Keratinocyte (primary cell): ENCODE data around the gene LGSN. TPM values are rescaled to one million over a fixed set of nuclear protein-coding genes. Genes with fewer than 3 reads are reported as not detected.

Experiments used
- DNase-seq: peaks from one replicate; pipeline ENCODE4 v3.0.0-alpha.2; 2011; ENCODE audit warnings: low read depth, missing footprints, low spot score
- FAIRE-seq: peaks from 2 replicates; lab custom pipeline; 2011; peaks lifted over from hg19 to GRCh38; lab: Jason Lieb, UNC
- H2AFZ ChIP-seq: 2 replicates; pipeline ENCODE4 v1.6.0; 2012; ENCODE audit warnings: low read length, control low read depth, inconsistent platforms; ENCODE audit not compliant: control insufficient read depth
- H3K27ac ChIP-seq: 2 replicates; pipeline ENCODE4 v1.5.1; 2011; ENCODE audit warnings: low read length; ENCODE audit not compliant: control insufficient read depth, insufficient read depth
- H3K27me3 ChIP-seq: 3 replicates; pipeline ENCODE4 v1.6.0; 2011; ENCODE audit warnings: low read length; ENCODE audit not compliant: control insufficient read depth, insufficient read depth; ENCODE audit errors: extremely low read depth
- H3K36me3 ChIP-seq, 2 experiments: 2 replicates in 1 of 2; 3 replicates in 1 of 2; pipeline ENCODE4 v1.5.1; 2011; ENCODE audit warnings: low read length in 2 of 2, mild to moderate bottlenecking in 1 of 2; ENCODE audit not compliant: control insufficient read depth in 2 of 2, insufficient read depth in 2 of 2; ENCODE audit errors: extremely low read depth in 1 of 2
- H3K4me1 ChIP-seq: 3 replicates; pipeline ENCODE4 v1.5.1; 2011; ENCODE audit warnings: low read length; ENCODE audit not compliant: control insufficient read depth, insufficient read depth; ENCODE audit errors: extremely low read depth
- H3K4me2 ChIP-seq: 3 replicates; pipeline ENCODE4 v1.6.0; 2011; ENCODE audit warnings: low read depth, low read length; ENCODE audit not compliant: control insufficient read depth, insufficient read depth; ENCODE audit errors: extremely low read depth
- H3K4me3 ChIP-seq, 3 experiments: fragments of 200-600 bp in 1 of 3; sonication (generic) in 1 of 3; 2 replicates in 2 of 3; 3 replicates in 1 of 3; pipeline ENCODE4 v1.5.1; 2011 to 2016; ENCODE audit warnings: low read length in 3 of 3, mild to moderate bottlenecking in 3 of 3, control low read depth in 2 of 3, inconsistent platforms in 1 of 3, low read depth in 1 of 3, mixed read lengths in 1 of 3, mixed run types in 1 of 3, moderate library complexity in 1 of 3; ENCODE audit not compliant: control insufficient read depth in 2 of 3, insufficient read depth in 2 of 3; ENCODE audit errors: extremely low read depth in 1 of 3
- H3K79me2 ChIP-seq: 2 replicates; pipeline ENCODE4 v1.6.0; 2012; ENCODE audit warnings: low read length; ENCODE audit not compliant: control insufficient read depth, insufficient read depth
- H3K9ac ChIP-seq: 3 replicates; pipeline ENCODE4 v1.6.0; 2011; ENCODE audit warnings: low read length; ENCODE audit not compliant: control insufficient read depth, insufficient read depth; ENCODE audit errors: extremely low read depth
- H3K9me1 ChIP-seq: 3 replicates; pipeline ENCODE4 v1.6.0; 2011; ENCODE audit warnings: low read length; ENCODE audit not compliant: control insufficient read depth, insufficient read depth; ENCODE audit errors: extremely low read depth
- H3K9me3 ChIP-seq: 2 replicates; pipeline ENCODE4 v1.5.1; 2012; ENCODE audit warnings: low read depth, low read length; ENCODE audit not compliant: control insufficient read depth
- H4K20me1 ChIP-seq: 3 replicates; pipeline ENCODE4 v1.6.0; 2011; ENCODE audit warnings: low read length; ENCODE audit not compliant: control insufficient read depth, insufficient read depth; ENCODE audit errors: extremely low read depth
- EZH2 ChIP-seq: IDR thresholded peaks from one replicate; pipeline ENCODE4 v1.6.1; 2012; ENCODE audit warnings: inconsistent platforms, mild to moderate bottlenecking, low read length, moderate library complexity
- dilution Hi-C: fragments of 300-500 bp; cut with MboI; formaldehyde crosslinking; loops from one replicate; pipeline ENCODE4 v1.7.0; 2020; ENCODE audit warnings: low sequenced_read_pairs; ENCODE audit not compliant: extremely low pct_ligation_motif_present
- polyA plus RNA-seq, 5 experiments: library from polyadenylated mRNA; depleted of rRNA in 3 of 5; stranded (reverse) in 3 of 5; stranded (forward) in 1 of 5; unstranded in 1 of 5; fragments of >200 nt; gene quantifications; 1 replicate in 1 of 5; 2 replicates in 3 of 5; 3 replicates in 1 of 5; pipeline versions ENCODE4 v1.2.1 to v1.2.3, GENCODE V29; 2011 to 2012; ENCODE audit warnings: missing spikeins in 2 of 5, low read depth in 1 of 5, low replicate concordance in 1 of 5
- TF ChIP-seq, protein P1 (sequence below), 3 experiments: IDR thresholded peaks in 1 of 3; conservative IDR thresholded peaks in 1 of 3; optimal IDR thresholded peaks in 1 of 3; 2 replicates in 2 of 3; 3 replicates in 1 of 3; pipeline versions ENCODE3 to v1.5.1; 2011; ENCODE audit warnings: low read length in 3 of 3, mild to moderate bottlenecking in 3 of 3, moderate library complexity in 2 of 3, control low read depth in 1 of 3, inconsistent platforms in 1 of 3; ENCODE audit not compliant: insufficient read depth in 2 of 3; ENCODE audit errors: extremely low read depth in 1 of 3

The LGSN gene
- polyA plus RNA-seq, 1 donor (not counting 4 experiments of a cell fraction or from before 2014, with no cell fraction given) = not detected

DNA sequence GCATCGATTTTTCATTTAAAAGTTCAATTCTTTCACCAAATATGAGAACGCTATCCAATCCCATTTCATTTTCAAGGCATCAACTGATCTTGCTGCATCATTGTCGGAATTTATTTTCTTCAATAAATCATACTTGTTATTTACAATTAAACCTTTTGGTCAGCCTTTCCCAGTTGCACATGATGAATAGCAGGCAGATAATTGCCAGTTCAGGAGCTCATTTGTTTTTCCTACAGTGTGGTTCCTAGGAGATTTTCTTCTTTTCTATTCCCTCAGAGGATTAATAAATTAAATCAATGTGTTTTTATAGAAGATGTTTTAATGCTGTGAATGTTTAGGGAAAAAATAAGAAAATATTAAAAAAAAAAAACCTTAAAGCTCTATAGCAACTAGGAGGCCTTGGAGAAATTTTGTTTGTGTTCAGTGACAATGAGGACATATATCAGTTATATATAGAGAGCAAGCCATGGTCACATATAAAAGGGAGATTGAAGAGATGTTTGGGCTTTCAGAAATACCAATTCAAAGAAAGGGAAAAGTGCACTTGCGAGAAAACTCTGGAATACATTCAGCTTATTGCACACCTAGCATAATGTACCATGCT lies 30.4 kb downstream of the LGSN start:
- dilution Hi-C loops = no loop called here
- no peak overlapping the region for H3K9ac ChIP-seq

DNA sequence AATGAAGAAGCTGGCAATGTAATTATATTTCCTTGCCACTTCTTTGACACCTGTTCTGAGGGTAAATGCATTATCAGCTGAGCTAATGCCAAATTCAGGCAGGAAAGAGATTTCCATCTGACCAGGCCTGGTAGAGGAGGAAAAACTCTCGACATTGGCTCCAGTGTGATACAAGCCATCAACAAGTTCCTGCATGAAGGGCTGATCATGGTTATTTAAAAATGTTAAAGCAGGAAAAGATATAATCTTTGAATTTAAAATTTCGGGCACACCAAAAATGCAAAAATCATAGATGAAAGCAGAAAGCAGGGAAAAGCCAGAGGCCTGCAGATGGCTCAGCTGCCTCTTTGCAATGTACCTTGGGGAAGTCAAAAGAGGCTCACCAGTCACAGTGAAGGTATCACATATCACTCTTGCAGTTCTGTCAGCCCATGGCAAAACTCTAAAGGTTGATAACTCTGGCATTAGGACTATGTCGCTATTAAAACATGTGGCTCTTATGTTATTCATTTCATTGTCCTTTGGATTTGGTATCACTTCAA lies 39.1 kb downstream of the LGSN start:
- no peak overlapping the region for H3K4me3 ChIP-seq
- H3K4me1 ChIP-seq = no peaks in the 10 kb centered on the region
- H3K27ac ChIP-seq = no peak overlapping the region
- FAIRE-seq = no peak
- H3K27me3 ChIP-seq = no peaks in the 10 kb centered on the region
- no peaks in the 10 kb centered on the region for H3K9me3 ChIP-seq
- no peak overlapping the region for H3K4me2 ChIP-seq
- no peaks in the 10 kb centered on the region for H3K9me1 ChIP-seq
- H2AFZ ChIP-seq = no peak overlapping the region
- no peak for DNase-seq
- TF ChIP-seq, protein P1, sequence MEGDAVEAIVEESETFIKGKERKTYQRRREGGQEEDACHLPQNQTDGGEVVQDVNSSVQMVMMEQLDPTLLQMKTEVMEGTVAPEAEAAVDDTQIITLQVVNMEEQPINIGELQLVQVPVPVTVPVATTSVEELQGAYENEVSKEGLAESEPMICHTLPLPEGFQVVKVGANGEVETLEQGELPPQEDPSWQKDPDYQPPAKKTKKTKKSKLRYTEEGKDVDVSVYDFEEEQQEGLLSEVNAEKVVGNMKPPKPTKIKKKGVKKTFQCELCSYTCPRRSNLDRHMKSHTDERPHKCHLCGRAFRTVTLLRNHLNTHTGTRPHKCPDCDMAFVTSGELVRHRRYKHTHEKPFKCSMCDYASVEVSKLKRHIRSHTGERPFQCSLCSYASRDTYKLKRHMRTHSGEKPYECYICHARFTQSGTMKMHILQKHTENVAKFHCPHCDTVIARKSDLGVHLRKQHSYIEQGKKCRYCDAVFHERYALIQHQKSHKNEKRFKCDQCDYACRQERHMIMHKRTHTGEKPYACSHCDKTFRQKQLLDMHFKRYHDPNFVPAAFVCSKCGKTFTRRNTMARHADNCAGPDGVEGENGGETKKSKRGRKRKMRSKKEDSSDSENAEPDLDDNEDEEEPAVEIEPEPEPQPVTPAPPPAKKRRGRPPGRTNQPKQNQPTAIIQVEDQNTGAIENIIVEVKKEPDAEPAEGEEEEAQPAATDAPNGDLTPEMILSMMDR (optimal IDR thresholded peaks at IDR 0.05 in 1 of 3, IDR thresholded peaks at IDR 0.05 in 1 of 3, conservative IDR thresholded peaks at IDR 0.05 in 1 of 3; ENCODE audit: extremely low read depth in 1 of 3, insufficient read depth in 2 of 3, low read length in 3 of 3) = no peak
- TF ChIP-seq EZH2 = no peak
- no peaks in the 10 kb centered on the region for H3K79me2 ChIP-seq
- dilution Hi-C loops = no loop called here
- no peaks in the 10 kb centered on the region for H4K20me1 ChIP-seq
- H3K36me3 ChIP-seq = no peaks in the 10 kb centered on the region
- H3K9ac ChIP-seq = no peak overlapping the region

More for the DNA sequence above, 30.4 kb downstream of the LGSN start:
- no peak overlapping the region for H3K27ac ChIP-seq
- no peak overlapping the region for H2AFZ ChIP-seq
- FAIRE-seq = no peak
- no peaks in the 10 kb centered on the region for H4K20me1 ChIP-seq
- no peak overlapping the region for H3K4me3 ChIP-seq
- no peaks in the 10 kb centered on the region for H3K9me3 ChIP-seq
- no peak overlapping the region for H3K4me2 ChIP-seq
- DNase-seq = no peak
- no peaks in the 10 kb centered on the region for H3K4me1 ChIP-seq
- no peaks in the 10 kb centered on the region for H3K36me3 ChIP-seq
- H3K9me1 ChIP-seq = no peaks in the 10 kb centered on the region
- no peak for TF ChIP-seq EZH2
- TF ChIP-seq, protein P1 (optimal IDR thresholded peaks at IDR 0.05 in 1 of 3, IDR thresholded peaks at IDR 0.05 in 1 of 3, conservative IDR thresholded peaks at IDR 0.05 in 1 of 3; ENCODE audit: extremely low read depth in 1 of 3, insufficient read depth in 2 of 3, low read length in 3 of 3) = no peak
- no peaks in the 10 kb centered on the region for H3K79me2 ChIP-seq
- no peaks in the 10 kb centered on the region for H3K27me3 ChIP-seq
